GM21526 (cell line): ENCODE data around the gene TNFSF11.

Experiments used
- ATAC-seq: cut with Tn5 transposase; IDR thresholded peaks from one replicate; pipeline ENCODE4 v1.9.1; 2021; ENCODE audit warnings: moderate library complexity; ENCODE audit not compliant: unreplicated experiment, low FRiP score

Gene TNFSF11

GRCh38 chr13:42651936-42652641 lies 78.1 kb downstream of the TNFSF11 start:
- no peak for ATAC-seq

DNA sequence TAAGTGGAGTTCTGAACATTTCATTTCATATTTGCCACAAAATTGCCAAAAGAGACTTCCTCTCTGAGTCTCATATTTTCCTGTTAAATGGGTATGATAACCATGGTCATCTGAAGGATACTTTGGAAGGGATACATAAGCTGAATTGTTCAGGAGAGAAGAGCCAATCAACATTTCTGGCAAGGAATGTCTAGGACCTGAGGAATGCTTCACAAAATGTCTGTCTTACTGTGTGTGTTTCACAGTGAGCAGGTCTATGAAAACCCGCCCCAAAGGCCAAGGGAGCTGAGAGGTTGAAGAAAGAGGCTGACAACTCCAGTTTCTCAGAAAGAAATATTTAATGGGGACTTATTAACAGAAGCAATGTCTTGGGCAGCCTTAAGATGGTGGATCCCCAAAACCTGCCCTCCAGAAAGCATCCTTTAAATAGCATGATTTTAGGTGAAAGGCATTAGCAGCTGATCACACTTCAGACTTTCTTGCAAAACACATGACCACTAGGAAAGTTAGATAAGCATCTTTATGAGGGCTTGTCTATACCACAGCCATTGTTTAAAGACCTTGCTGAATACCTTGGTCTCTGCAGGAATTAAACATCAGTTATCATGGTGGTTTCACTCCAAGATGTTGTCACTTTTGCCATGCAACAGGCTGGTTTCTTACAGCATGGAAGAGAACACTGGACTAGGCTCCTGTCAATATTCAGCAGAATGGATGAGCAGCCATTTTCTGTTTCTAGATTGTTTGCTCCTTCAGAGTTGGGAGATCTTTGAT lies 78.9 kb downstream of the TNFSF11 start:
- ATAC-seq = no peak

- ATAC-seq = no peak
Measured at GRCh38 chr13:42653679-42654078, 79.7 kb downstream of the TNFSF11 start.

DNA sequence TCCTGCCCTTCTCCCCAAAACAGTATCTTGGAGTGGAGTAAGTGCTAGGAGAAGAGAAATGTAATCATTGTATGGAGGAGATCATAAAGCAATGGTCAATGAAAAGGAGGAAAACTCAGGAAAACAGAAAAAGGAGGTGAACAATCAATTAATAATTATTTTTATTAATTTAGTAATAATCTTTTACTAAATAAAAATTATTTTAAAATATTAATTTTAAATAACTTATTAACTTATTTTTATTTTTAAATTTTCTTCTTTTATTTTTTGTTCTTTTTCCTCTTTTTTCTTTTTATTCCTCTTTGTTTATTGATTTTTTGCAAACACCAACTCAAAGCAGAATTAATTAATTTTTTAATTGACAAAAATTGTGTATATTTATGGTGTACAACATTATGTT lies 80.3 kb downstream of the TNFSF11 start:
- ATAC-seq = no peak

DNA sequence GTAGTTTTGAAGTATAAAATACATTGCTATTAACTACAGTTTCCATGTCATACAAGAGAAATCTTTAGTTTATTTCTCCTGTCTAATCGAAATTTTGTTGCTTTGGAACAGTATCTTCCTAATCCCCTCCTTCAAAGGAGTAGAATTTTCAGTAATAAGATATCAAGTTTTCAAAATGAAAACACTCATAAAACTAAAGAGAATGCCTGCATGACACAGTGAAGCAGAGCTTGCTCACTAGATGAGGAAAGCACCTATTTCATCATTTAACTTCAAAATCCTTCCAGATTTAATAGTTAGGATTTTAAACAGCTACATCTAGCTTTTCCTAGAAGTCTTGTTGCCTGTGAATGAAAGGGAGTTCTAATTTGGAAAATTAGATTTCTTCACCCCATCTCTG lies 80.8 kb downstream of the TNFSF11 start:
- ATAC-seq = no peak

DNA sequence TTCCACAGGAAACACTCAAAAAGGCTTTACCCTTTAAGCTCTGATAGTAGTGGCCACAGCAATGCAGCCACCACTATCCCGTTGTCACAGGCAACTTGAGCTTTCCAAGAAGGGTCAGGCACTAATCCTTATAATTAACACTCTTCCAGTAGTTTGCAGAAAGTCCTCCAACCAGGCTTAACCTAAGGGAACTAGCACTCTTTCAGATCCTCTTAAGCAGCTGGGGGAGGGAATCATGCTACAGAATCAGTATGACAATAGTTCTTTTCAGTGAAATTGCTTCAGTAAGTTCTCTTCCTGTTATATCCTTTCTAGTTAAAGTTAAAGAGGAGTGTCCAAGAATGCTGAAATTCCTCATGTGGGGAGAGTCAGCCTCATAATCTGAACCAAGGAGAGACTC lies 82.2 kb downstream of the TNFSF11 start:
- no peak for ATAC-seq

- no peak for ATAC-seq
Measured at GRCh38 chr13:42656958-42657357, 83.0 kb downstream of the TNFSF11 start.
